Esophagus squamous epithelium (tissue), 5 donors: ENCODE results near the gene CCNE1. TPM values are rescaled to one million over a fixed set of nuclear protein-coding genes. Genes with fewer than 3 reads are reported as not detected.

Source experiments
- DNase-seq: peaks from one replicate; lab custom pipeline; 2025; lab: John Stamatoyannopoulos, UW
- H3K27ac ChIP-seq, 4 donors: fragments of 200-600 bp; sonication (generic); one replicate each; pipeline ENCODE4 v1.5.1; 2016 to 2019; ENCODE audit warnings: mild to moderate bottlenecking in 1 of 4
- H3K27me3 ChIP-seq, 4 donors: fragments of 200-600 bp; sonication (generic); 1 replicate in 3 of 4; 2 replicates in 1 of 4; pipeline versions ENCODE4 v1.5.1 to v1.6.0; 2017 to 2021; ENCODE audit warnings: antibody characterized with exemption in 1 of 4
- H3K36me3 ChIP-seq, 3 donors: fragments of 200-600 bp; sonication (generic); one replicate each; pipeline ENCODE4 v1.5.1; 2016 to 2019
- H3K4me1 ChIP-seq, 3 donors: fragments of 200-600 bp; sonication (generic); one replicate each; pipeline ENCODE4 v1.5.1; 2017 to 2019
- H3K4me3 ChIP-seq, 4 donors: fragments of 200-600 bp; sonication (generic); 1 replicate in 3 of 4; 2 replicates in 1 of 4; pipeline ENCODE4 v1.5.1; 2016 to 2019; ENCODE audit warnings: mild to moderate bottlenecking in 2 of 4, moderate library complexity in 1 of 4
- H3K9me3 ChIP-seq, 3 donors: fragments of 200-600 bp; sonication (generic); one replicate each; pipeline ENCODE4 v1.5.1; 2016 to 2019
- CTCF ChIP-seq, 6 experiments: fragments of 450-650 bp in 4 of 6; fragments of 200-600 bp in 2 of 6; sonication (generic) in 2 of 6; IDR thresholded peaks; one replicate each; pipeline ENCODE4 v1.5.1; 2016 to 2019; ENCODE audit warnings: antibody characterized with exemption in 6 of 6, mild to moderate bottlenecking in 4 of 6, moderate library complexity in 4 of 6
- POLR2A ChIP-seq, 4 donors: fragments of 450-650 bp; IDR thresholded peaks; one replicate each; pipeline ENCODE4 v1.6.1; 2017; ENCODE audit warnings: antibody characterized with exemption in 4 of 4, mild to moderate bottlenecking in 4 of 4, moderate library complexity in 3 of 4
- WGBS, 2 donors: methylation state at CpG; one replicate each; pipeline ENCODE4 v1.1.5; 2018; 5-methylcytosine and 5-hydroxymethylcytosine counted together
- intact Hi-C: fragments of 100-400 bp; cut with DNase I; formaldehyde crosslinking; loops from one replicate; pipeline ENCODE4 v1.15.0; 2022
- total RNA-seq, 4 donors: library from RNA; depleted of rRNA; stranded (reverse); fragments of >200 nt; gene quantifications; one replicate each; pipeline ENCODE4 v1.1.0, GENCODE V29; 2016
- donor health status: DM: yes; HTN: yes; CAD: no.

The CCNE1 gene
- total RNA-seq, 4 donors from 2014 or later = 3.2 to 9.4 (median 5.4) TPM

- WGBS, 2 donors = 47 to 75% methylated on average over 7 to 8 of the region's 10 CpGs
- Histone ChIP-seq H3K27me3 (peaks cover 0 to 23% (median 0%) of the 10 kb centered on the region in 4 donors), H3K4me3 (no peak overlapping the region), H3K9me3 (no peaks in the 10 kb centered on the region), H3K27ac (no peak overlapping the region), H3K36me3 (no peaks in the 10 kb centered on the region), H3K4me1 (peaks cover 13 to 35% (median 16%) of the 10 kb centered on the region in 3 donors)
- no peak for DNase-seq
- intact Hi-C loops = no loop called here
- TF ChIP-seq POLR2A (IDR thresholded peaks at IDR 0.05) (no peak), CTCF (IDR thresholded peaks at IDR 0.05) (no peak)
Measured at GRCh38 chr19:29841559-29842367, 30.0 kb downstream of the CCNE1 start.

GRCh38 chr19:29842471-29843179 lies 30.8 kb downstream of the CCNE1 start:
- peak overlapping the region in 3 of 4 donors; percentile 6 to 93 (median 38) for H3K27ac ChIP-seq
- peak overlapping the region in 3 of 4 donors; percentile 68 to 93 (median 69) for H3K4me3 ChIP-seq
- WGBS, 2 donors = 69 to 79% methylated on average over 4 to 5 of the region's 11 CpGs
- H3K36me3 ChIP-seq = no peaks in the 10 kb centered on the region
- DNase-seq = no peak
- intact Hi-C loops = no loop called here
- no peak for TF ChIP-seq POLR2A (IDR thresholded peaks at IDR 0.05)
- no peaks in the 10 kb centered on the region for H3K9me3 ChIP-seq
- H3K27me3 ChIP-seq = peaks cover 0 to 23% (median 0%) of the 10 kb centered on the region in 4 donors
- peaks cover 13 to 35% (median 16%) of the 10 kb centered on the region in 3 donors for H3K4me1 ChIP-seq

- H3K4me3 ChIP-seq = peak overlapping the region in 3 of 4 donors; percentile 68 to 93 (median 69)
- 6 to 9% methylated on average over 13 to 18 of the region's 48 CpGs for WGBS, 2 donors
Measured at GRCh38 chr19:29843180-29844051, 31.6 kb downstream of the CCNE1 start.

GRCh38 chr19:29844891-29845573 lies 33.2 kb downstream of the CCNE1 start:
- H3K4me1 ChIP-seq = peaks cover 13 to 35% (median 16%) of the 10 kb centered on the region in 3 donors
- TF ChIP-seq CTCF (IDR thresholded peaks at IDR 0.05) (no peak), POLR2A (IDR thresholded peaks at IDR 0.05) (peak in 1 of 4 donors; percentile 49)
- intact Hi-C loops = no loop called here
- 0 to 1% methylated on average over 8 to 33 of the region's 49 CpGs for WGBS, 2 donors
- H3K4me3 ChIP-seq = peak overlapping the region; percentile 68 to 93 (median 73)
- no peaks in the 10 kb centered on the region for H3K36me3 ChIP-seq
- H3K27ac ChIP-seq = peak overlapping the region; percentile 90 to 95 (median 94)
- H3K27me3 ChIP-seq = peaks cover 0 to 13% (median 0%) of the 10 kb centered on the region in 4 donors
- peak; percentile 64 for DNase-seq
- H3K9me3 ChIP-seq = no peaks in the 10 kb centered on the region

More at GRCh38 chr19:29843180-29844051, 31.6 kb downstream of the CCNE1 start:
- H3K4me1 ChIP-seq = peaks cover 13 to 35% (median 16%) of the 10 kb centered on the region in 3 donors
- H3K27me3 ChIP-seq = peaks cover 0 to 23% (median 0%) of the 10 kb centered on the region in 4 donors
- H3K9me3 ChIP-seq = no peaks in the 10 kb centered on the region
- TF ChIP-seq POLR2A (IDR thresholded peaks at IDR 0.05) = no peak
- TF ChIP-seq CTCF (IDR thresholded peaks at IDR 0.05) = no peak
- peak overlapping the region in 3 of 4 donors; percentile 6 to 93 (median 38) for H3K27ac ChIP-seq
- H3K36me3 ChIP-seq = no peaks in the 10 kb centered on the region
- DNase-seq = no peak
- intact Hi-C loops = no loop called here
